NCI-H524 treated with DMSO at 0.1 percent for 48 hours (cell line): ENCODE measurements around the gene DTX3.

ENCODE experiments used
- DNase-seq: peaks from one replicate; lab custom pipeline; 2025; lab: John Stamatoyannopoulos, UW

The DTX3 gene

GRCh38 chr12:57620245-57620935, 15.8 kb downstream of the DTX3 start:
- DNase-seq, result no peak

GRCh38 chr12:57620936-57621496, 16.4 kb downstream of the DTX3 start:
- DNase-seq, result no peak

DNA sequence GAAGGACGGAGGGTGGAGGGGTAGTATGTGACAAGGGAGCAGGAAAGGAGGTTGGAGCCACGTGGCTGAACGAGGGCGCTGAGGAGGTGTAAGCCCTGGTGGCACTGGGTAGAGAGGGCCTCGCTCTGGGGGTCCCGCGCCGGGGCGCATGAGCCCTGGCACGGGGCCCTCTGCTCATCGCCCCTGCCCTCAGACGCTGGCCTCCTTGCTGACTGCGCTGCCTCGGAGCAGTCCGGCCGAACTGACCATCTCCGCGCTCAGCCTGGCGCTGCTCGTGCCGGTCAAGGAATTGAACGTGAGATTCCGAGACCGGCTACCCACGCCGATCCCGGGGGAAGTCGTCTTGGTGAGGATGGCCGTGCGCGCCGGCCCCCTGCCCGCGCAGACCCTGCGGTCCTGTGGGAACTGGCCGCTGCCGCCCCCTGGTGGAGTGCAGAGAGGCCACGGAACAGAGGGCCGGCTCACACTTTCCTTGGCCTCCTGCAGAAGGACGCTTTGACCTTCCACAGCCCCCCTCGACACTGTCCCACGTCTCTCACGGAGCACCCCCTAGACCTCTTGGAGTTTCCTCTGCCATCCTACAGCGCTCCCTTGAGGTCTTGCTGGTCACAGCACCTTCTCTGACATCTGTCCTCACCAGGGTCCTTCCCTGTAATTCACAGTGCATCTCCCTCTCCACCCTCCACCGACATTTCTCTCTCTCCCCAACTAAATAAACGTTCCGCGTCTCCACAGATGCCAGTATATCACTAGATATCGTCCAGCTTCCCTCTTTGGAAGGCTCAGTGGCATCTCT, 17.1 kb downstream of the DTX3 start:
- DNase-seq, result no peak

GRCh38 chr12:57622293-57623245, 17.9 kb downstream of the DTX3 start:
- no peak for DNase-seq

GRCh38 chr12:57623385-57623784, 18.8 kb downstream of the DTX3 start:
- DNase-seq, result no peak

- no peak for DNase-seq
Observed at GRCh38 chr12:57623811-57624390, 19.3 kb downstream of the DTX3 start.

DNA sequence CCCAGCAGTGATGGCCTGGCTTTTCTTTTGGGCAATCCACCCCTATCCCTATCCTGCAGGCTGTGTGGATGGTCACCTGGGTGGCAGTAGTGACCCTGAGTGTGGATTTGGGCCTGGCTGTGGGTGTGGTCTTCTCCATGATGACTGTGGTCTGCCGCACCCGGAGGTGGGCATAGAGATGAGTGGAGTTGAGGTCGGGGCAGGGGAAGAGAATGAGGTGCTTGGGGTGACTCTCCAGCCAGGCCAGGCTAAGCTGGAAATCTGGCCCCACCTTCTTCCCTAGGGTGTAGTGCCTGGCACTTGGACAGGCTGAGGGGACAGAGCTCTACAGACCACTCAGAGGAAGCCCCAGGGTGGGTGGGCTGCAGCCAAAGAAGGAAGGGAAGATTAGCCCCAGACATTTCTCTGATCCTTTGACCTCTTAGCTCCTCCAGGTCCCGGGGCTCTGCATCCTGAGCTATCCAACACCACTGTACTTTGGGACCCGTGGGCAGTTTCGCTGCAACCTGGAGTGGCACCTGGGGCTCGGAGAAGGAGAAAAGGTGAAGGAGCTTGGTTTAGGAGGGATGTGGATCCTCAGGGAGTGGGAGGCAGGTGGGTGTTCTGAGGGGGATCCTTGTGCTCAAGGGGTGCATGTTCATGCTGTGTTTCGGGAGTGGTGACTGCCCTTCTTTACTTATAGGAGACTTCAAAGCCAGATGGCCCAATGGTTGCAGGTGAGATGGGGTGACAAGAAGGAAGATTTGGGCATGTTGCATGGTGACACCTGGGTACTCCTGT, 20.0 kb downstream of the DTX3 start:
- DNase-seq, result no peak

- no peak for DNase-seq
Observed at GRCh38 chr12:57625261-57626032, 20.8 kb downstream of the DTX3 start.

DNA sequence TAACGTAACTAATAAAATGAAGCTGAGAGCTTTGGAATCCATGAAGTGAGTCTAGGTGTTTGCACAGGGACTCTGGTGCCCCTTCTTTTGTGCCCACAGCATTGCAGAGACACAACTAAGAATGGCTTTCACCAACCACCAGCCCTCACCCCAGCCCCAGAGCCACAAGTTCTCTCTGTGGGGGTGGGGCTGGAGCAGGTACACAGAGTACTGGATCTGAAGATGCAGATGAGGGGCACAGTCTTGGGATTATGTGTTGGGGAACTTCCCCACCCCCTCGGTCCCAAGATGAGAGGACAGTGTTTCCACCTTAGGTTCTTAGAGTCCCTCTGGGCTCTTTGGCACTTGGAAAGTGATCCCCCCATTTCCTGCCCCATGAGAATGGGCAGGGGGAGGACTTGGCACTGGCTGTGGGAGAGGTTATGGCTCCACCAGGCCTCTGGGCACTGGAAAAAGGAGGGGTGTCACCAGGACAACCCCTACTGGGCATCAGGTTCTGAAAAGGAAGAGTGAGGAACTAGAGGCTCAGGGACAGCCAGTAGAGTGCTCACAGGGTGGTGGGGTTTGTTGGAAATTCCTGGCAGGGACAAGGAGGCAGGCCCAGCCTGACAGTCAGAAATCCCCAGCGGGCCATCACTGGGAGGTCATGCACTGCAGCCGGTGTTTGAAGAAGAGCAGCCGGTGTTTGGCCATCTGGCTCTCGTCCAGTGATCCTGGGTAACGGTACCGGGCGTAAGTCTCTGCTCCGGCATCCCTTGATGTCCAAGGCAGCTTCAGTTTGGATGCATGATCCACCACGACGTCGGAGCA, 21.7 kb downstream of the DTX3 start:
- no peak for DNase-seq

DNA sequence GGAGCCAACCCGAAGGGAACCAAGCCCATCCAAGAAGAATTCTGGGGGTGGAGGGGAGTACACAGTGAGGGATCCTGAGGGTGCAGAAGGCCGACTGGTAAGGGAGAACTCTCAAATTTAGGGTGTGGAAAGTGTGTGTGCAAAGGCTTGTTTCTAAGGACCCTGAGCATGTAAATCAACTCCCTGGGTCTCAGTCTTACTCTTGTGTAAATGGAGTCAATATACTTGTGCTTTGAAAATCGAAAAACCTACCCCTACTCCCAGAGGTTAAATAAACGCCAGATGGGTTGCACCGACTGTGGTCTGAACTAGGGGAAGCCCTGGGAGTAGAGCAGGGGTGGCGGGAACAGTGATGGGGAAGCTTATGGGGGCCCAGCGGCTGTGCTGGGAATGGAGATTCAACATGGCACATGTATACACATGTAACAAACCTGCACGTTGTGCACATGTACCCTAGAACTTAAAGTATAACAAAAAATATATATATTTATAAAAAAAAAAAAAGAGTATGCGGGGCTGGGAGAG, 22.4 kb downstream of the DTX3 start:
- DNase-seq, result no peak

- no peak for DNase-seq
Observed at GRCh38 chr12:57627501-57628279, 23.1 kb downstream of the DTX3 start.

DNA sequence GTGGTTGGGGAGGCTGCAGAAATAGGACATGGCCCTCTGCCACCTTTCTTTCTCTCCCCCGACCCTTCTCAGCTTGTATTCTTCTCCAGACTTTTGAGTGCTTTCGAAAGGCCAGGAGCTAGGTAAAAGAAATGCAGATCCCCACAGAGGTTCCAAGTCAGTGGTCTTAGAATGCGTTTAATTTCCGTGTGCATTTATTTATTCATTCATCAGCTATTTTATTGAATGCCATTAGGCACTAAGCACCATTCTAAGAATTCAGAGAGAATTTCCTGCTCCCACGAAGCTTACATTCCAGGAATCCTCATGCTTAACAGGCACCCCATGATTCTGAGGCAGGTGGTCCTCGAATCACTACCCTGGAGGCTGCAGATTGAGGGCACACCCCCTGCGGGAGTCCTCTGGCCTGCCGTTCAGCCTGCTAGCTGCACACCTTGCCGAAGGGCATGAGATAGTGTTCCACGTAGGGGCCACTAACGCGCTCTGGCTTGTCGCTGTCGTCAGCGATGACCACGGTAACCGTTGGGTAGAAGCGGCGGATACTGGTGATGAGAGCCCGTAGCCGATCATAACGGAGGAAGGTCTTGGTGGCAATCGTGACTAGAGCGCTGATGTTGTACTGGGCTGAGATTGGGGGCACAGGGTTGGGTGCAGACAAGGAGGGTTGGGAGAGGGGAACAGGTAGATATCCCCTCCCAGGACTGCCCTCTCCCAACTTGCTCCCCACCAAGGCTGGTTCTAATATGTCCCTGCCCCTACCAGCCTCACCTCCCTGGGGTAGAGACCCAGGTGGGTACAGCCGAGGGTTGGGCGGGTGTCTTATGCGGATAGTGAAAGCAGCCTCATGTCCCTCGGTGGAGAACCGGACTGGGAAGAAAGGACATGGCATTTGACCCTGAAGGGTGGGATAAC, 23.9 kb downstream of the DTX3 start:
- no peak for DNase-seq

- no peak for DNase-seq
Observed at GRCh38 chr12:57629897-57630471, 25.4 kb downstream of the DTX3 start.

DNA sequence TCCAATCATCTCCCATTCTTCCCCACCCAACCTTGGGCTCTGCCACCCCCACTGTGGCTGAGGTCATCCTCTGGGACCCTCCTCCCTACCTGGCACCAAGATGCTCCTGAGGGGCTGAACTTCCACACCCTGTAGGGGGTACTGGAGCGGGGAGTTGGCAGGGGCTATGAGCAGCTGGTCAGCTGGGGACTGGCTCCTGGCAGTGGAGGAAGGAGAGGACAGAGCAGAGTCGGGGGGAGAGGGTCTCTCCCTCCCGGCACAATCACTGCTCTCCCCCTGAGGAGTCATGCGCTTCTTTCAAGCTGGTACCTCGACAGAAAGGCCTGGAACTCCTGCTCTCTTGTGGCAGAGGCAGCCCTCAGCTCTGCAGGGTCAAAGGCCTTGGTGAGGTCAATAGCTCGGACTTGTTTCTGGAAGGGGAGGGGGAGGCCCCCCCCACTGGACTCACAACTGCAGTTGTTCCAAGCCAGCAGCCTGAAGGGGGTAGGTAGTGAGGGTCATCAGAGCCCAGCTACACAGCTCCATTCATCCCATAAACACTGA, 26.3 kb downstream of the DTX3 start:
- DNase-seq, result no peak

DNA sequence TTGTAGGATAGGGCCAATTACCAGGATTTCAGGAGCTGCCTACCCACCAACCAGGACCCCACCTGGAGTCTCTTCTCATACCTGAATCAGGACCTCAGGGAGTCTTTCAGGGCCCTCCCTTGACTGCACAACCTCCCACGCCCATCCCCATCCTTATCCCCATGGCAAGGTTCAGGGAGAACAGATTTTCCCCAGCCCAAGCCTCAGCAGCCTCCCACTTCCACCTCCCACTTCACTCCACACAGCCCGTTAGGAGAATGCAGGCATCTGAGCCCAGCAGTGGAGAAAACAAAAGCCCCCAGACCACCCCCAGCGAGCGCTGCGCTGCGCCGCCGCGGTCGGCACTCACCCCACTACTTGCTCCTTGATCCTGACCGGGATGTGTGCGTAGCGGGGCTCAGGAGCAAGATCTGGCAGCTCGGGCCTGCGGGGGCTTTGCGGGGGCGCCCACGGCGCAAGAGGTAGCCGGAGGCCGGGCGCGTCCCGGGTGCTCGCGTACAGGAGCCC, 27.0 kb downstream of the DTX3 start:
- no peak for DNase-seq
